Astrocyte (in vitro differentiated cells and primary cell): Measurements from ENCODE around the gene FAM110C. TPM values are rescaled to one million over a fixed set of nuclear protein-coding genes. Genes with fewer than 3 reads are reported as not detected.

Experiments
- DNase-seq: peaks from one replicate; pipeline ENCODE4 v3.0.0-alpha.2; 2010; ENCODE audit warnings: low read depth
- FAIRE-seq: peaks from 2 replicates; lab custom pipeline; 2011; peaks lifted over from hg19 to GRCh38; lab: Jason Lieb, UNC
- H2AFZ ChIP-seq: 2 replicates; pipeline ENCODE4 v1.6.0; 2012; ENCODE audit warnings: low read depth, low read length, inconsistent platforms
- H3K27ac ChIP-seq: 2 replicates; pipeline ENCODE4 v1.5.1; 2011; ENCODE audit warnings: low read depth, low read length, inconsistent platforms
- H3K27me3 ChIP-seq: 2 replicates; pipeline ENCODE4 v1.6.0; 2011; ENCODE audit warnings: low read length, inconsistent platforms; ENCODE audit not compliant: insufficient read depth
- H3K36me3 ChIP-seq: 2 replicates; pipeline ENCODE4 v1.5.1; 2011; ENCODE audit warnings: low read length, inconsistent platforms; ENCODE audit not compliant: insufficient read depth
- H3K4me1 ChIP-seq: 2 replicates; pipeline ENCODE4 v1.5.1; 2011; ENCODE audit warnings: low read length, inconsistent platforms; ENCODE audit not compliant: insufficient read depth
- H3K4me2 ChIP-seq: 2 replicates; pipeline ENCODE4 v1.6.0; 2012; ENCODE audit warnings: low read length, inconsistent platforms
- H3K4me3 ChIP-seq: 2 replicates; pipeline ENCODE4 v1.5.1; 2011; ENCODE audit warnings: low read depth, mild to moderate bottlenecking, low read length, inconsistent platforms; ENCODE audit not compliant: insufficient read depth
- H3K79me2 ChIP-seq: 2 replicates; pipeline ENCODE4 v1.6.0; 2012; ENCODE audit warnings: mild to moderate bottlenecking, low read length, inconsistent platforms; ENCODE audit not compliant: insufficient read depth
- H3K9ac ChIP-seq: 2 replicates; pipeline ENCODE4 v1.6.0; 2012; ENCODE audit warnings: mild to moderate bottlenecking, low read length, inconsistent platforms
- H3K9me3 ChIP-seq: 2 replicates; pipeline ENCODE4 v1.5.1; 2012; ENCODE audit warnings: low read depth, mild to moderate bottlenecking, low read length, inconsistent platforms; ENCODE audit not compliant: insufficient read depth
- H4K20me1 ChIP-seq: 2 replicates; pipeline ENCODE4 v1.6.0; 2012; ENCODE audit warnings: low read length, inconsistent platforms; ENCODE audit not compliant: insufficient read depth
- H3K27ac Mint-ChIP-seq: one replicate; pipeline ENCODE4 v1.8.0; 2021; ENCODE audit warnings: mild to moderate bottlenecking, mixed read lengths; ENCODE audit not compliant: unreplicated experiment
- H3K27me3 Mint-ChIP-seq: one replicate; pipeline ENCODE4 v1.8.0; 2021; ENCODE audit warnings: low read depth, mixed read lengths; ENCODE audit not compliant: unreplicated experiment
- H3K36me3 Mint-ChIP-seq: one replicate; pipeline ENCODE4 v1.8.0; 2021; ENCODE audit warnings: low read depth, mixed read lengths; ENCODE audit not compliant: unreplicated experiment
- H3K4me1 Mint-ChIP-seq: one replicate; pipeline ENCODE4 v1.8.0; 2021; ENCODE audit warnings: low read depth, mixed read lengths; ENCODE audit not compliant: unreplicated experiment
- H3K4me3 Mint-ChIP-seq: one replicate; pipeline ENCODE4 v1.8.0; 2021; ENCODE audit warnings: mild to moderate bottlenecking, moderate library complexity, mixed read lengths; ENCODE audit not compliant: unreplicated experiment
- H3K9me3 Mint-ChIP-seq: one replicate; pipeline ENCODE4 v1.8.0; 2021; ENCODE audit warnings: mild to moderate bottlenecking, mixed read lengths; ENCODE audit not compliant: unreplicated experiment
- CTCF ChIP-seq: IDR thresholded peaks from 2 replicates; pipeline ENCODE4 v1.5.1; 2011; ENCODE audit warnings: low read depth, mild to moderate bottlenecking, inconsistent platforms, low read length, moderate library complexity; ENCODE audit not compliant: insufficient read depth
- EZH2 ChIP-seq: IDR thresholded peaks from 2 replicates; pipeline ENCODE4 v1.6.1; 2012; ENCODE audit warnings: mild to moderate bottlenecking, low read length, inconsistent platforms; ENCODE audit not compliant: insufficient read depth
- total RNA-seq: library from RNA; stranded (reverse); gene quantifications from 2 replicates; pipeline ENCODE4 v1.2.1, GENCODE V29; 2021

The FAM110C gene
- total RNA-seq, 1 donor from 2014 or later = 1.4 TPM

- Histone ChIP-seq H3K36me3 (no peaks in the 10 kb centered on the region), H3K4me3 (no peak overlapping the region), H3K4me2 (no peak overlapping the region), H3K9ac (no peak overlapping the region), H3K9me3 (no peaks in the 10 kb centered on the region), H3K27me3 (no peaks in the 10 kb centered on the region), H2AFZ (no peak overlapping the region), H3K4me1 (no peaks in the 10 kb centered on the region), H3K27ac (no peak overlapping the region), H4K20me1 (no peaks in the 10 kb centered on the region), H3K79me2 (no peaks in the 10 kb centered on the region)
- DNase-seq (no peak), FAIRE-seq (no peak)
- Mint-ChIP-seq H3K9me3 (peaks cover 2% of the 10 kb centered on the region), H3K27ac (no peak overlapping the region), H3K4me1 (peaks cover 14% of the 10 kb centered on the region), H3K27me3 (peaks cover 2% of the 10 kb centered on the region), H3K4me3 (no peak overlapping the region), H3K36me3 (no peaks in the 10 kb centered on the region)
- no peak for TF ChIP-seq CTCF
- TF ChIP-seq EZH2 = no peak
Observed at GRCh38 chr2:90645-91312, 44.5 kb upstream of the FAM110C start.

GRCh38 chr2:85761-86160 lies 39.5 kb upstream of the FAM110C start:
- H3K4me3 Mint-ChIP-seq = no peak overlapping the region
- H3K4me1 Mint-ChIP-seq = peaks cover 3% of the 10 kb centered on the region
- Histone ChIP-seq H3K9ac (no peak overlapping the region), H3K4me2 (no peak overlapping the region), H2AFZ (no peak overlapping the region), H4K20me1 (no peaks in the 10 kb centered on the region), H3K4me1 (no peaks in the 10 kb centered on the region), H3K9me3 (no peaks in the 10 kb centered on the region), H3K36me3 (no peaks in the 10 kb centered on the region), H3K4me3 (no peak overlapping the region), H3K27ac (no peak overlapping the region), H3K79me2 (no peaks in the 10 kb centered on the region), H3K27me3 (no peaks in the 10 kb centered on the region)
- FAIRE-seq (no peak), DNase-seq (no peak)
- no peak overlapping the region for H3K27ac Mint-ChIP-seq
- TF ChIP-seq CTCF = no peak
- TF ChIP-seq EZH2 = no peak
- peaks cover 2% of the 10 kb centered on the region for H3K9me3 Mint-ChIP-seq
- H3K27me3 Mint-ChIP-seq = peaks cover 17% of the 10 kb centered on the region
- no peaks in the 10 kb centered on the region for H3K36me3 Mint-ChIP-seq

GRCh38 chr2:84121-84520 lies 37.8 kb upstream of the FAM110C start:
- DNase-seq = no peak
- FAIRE-seq = no peak
- H3K4me1 Mint-ChIP-seq = peaks cover 3% of the 10 kb centered on the region
- Histone ChIP-seq H3K9me3 (no peaks in the 10 kb centered on the region), H3K27me3 (no peaks in the 10 kb centered on the region), H3K36me3 (no peaks in the 10 kb centered on the region), H3K4me3 (no peak overlapping the region), H3K9ac (no peak overlapping the region), H2AFZ (no peak overlapping the region), H3K4me1 (no peaks in the 10 kb centered on the region), H3K27ac (no peak overlapping the region), H3K4me2 (no peak overlapping the region), H3K79me2 (no peaks in the 10 kb centered on the region), H4K20me1 (no peaks in the 10 kb centered on the region)
- H3K27me3 Mint-ChIP-seq = peaks cover 25% of the 10 kb centered on the region
- no peak for TF ChIP-seq CTCF
- TF ChIP-seq EZH2 = no peak
- no peaks in the 10 kb centered on the region for H3K36me3 Mint-ChIP-seq
- H3K9me3 Mint-ChIP-seq = no peaks in the 10 kb centered on the region
- H3K27ac Mint-ChIP-seq = no peak overlapping the region
- no peak overlapping the region for H3K4me3 Mint-ChIP-seq
